Upper lobe of left lung (tissue), 6 donors: ENCODE measurements around the gene EIF5AL1. TPM values are rescaled to one million over a fixed set of nuclear protein-coding genes. Genes with fewer than 3 reads are reported as not detected.

Experiments used
- ATAC-seq, 2 donors: fragments of 200-7000 bp; cut with Tn5 transposase; one replicate each; pipeline ENCODE4 v1.9.1; 2022; ENCODE audit warnings: mild to moderate bottlenecking in 2 of 2, moderate library complexity in 2 of 2; ENCODE audit not compliant: low FRiP score in 2 of 2
- DNase-seq, 2 donors: peaks; one replicate each; pipeline ENCODE4 v3.0.0-alpha.2; 2019 to 2020
- H3K27ac ChIP-seq, 4 donors: fragments of 200-600 bp; sonication (generic); one replicate each; pipeline ENCODE4 v1.5.1; 2016 to 2019
- H3K27me3 ChIP-seq, 4 donors: fragments of 200-600 bp; sonication (generic); one replicate each; pipeline ENCODE4 v1.5.1; 2017 to 2019
- H3K36me3 ChIP-seq, 4 donors: fragments of 200-600 bp; sonication (generic); one replicate each; pipeline ENCODE4 v1.5.1; 2016 to 2019
- H3K4me1 ChIP-seq, 4 donors: fragments of 200-600 bp; sonication (generic); one replicate each; pipeline ENCODE4 v1.5.1; 2018 to 2019
- H3K4me3 ChIP-seq, 4 donors: fragments of 200-600 bp; sonication (generic); one replicate each; pipeline ENCODE4 v1.5.1; 2017 to 2019; ENCODE audit warnings: mild to moderate bottlenecking in 2 of 4, moderate library complexity in 1 of 4
- H3K9me3 ChIP-seq, 4 donors: fragments of 200-600 bp; sonication (generic); one replicate each; pipeline ENCODE4 v1.5.1; 2018 to 2019
- EP300 ChIP-seq, 4 donors: sonication (generic); formaldehyde crosslinking; IDR thresholded peaks; one replicate each; pipeline ENCODE4 v1.5.1; 2017; ENCODE audit warnings: antibody characterized with exemption in 4 of 4, control low read depth in 2 of 4
- POLR2A ChIP-seq, 4 donors: fragments of 450-650 bp; IDR thresholded peaks; one replicate each; pipeline ENCODE4 v1.5.1; 2016 to 2017; ENCODE audit warnings: antibody characterized with exemption in 4 of 4, mild to moderate bottlenecking in 2 of 4
- POLR2AphosphoS5 ChIP-seq, 2 donors: sonication (generic); formaldehyde crosslinking; IDR thresholded peaks; one replicate each; pipeline ENCODE4 v1.5.1; 2017; ENCODE audit warnings: antibody characterized with exemption in 2 of 2
- WGBS, 2 donors: methylation state at CpG; one replicate each; pipeline ENCODE4 v1.1.5; 2017 to 2018; 5-methylcytosine and 5-hydroxymethylcytosine counted together
- total RNA-seq, 6 donors: library from RNA; depleted of rRNA in 4 of 6; stranded (reverse); fragments of >200 nt in 4 of 6; gene quantifications; one replicate each; pipeline versions ENCODE4 v1.1.0 to v1.2.1, GENCODE V29; 2016 to 2021
- TF ChIP-seq, protein P1 (sequence below), 6 experiments: fragments of 450-650 bp in 4 of 6; fragments of 200-600 bp in 2 of 6; sonication (generic) in 2 of 6; IDR thresholded peaks; one replicate each; pipeline ENCODE4 v1.5.1; 2016 to 2019; ENCODE audit warnings: antibody characterized with exemption in 6 of 6
- donor health status: DM: no; HTN: no; CAD: no; lungs with moderate emphysema.
- donor health status: DM: no; HTN: yes; CAD: no; lungs with severe emphysema.

EIF5AL1 gene
- total RNA-seq, 6 donors from 2014 or later = 0.07 to 0.37 (median 0.15) TPM; not detected in 2

DNA sequence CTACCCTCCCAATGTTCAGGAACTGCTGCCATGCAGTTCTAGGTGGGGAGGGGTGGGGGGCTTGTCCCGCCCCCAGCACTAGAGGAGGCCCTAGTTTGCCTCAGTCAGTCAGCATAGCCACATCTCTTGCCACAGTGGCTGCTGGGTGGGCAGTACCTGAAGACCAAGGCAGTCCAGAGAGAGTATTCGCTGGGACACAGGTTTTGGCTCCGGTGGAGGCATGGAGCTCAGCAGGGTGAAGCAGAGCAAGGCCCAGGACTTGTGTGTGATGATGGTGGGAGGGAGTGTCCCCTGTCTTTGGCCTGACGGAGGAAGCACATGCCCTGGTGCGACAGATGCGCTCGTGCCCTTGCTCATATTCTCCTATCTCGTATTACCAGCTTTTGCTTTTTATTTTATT, 42.2 kb upstream of the EIF5AL1 start:
- 91 to 95% methylated on average over 8 of the region's 8 CpGs for WGBS, 2 donors
- DNase-seq (no peak), ATAC-seq (no peak)
- TF ChIP-seq POLR2AphosphoS5 (IDR thresholded peaks at IDR 0.05) = no peak
- no peak for TF ChIP-seq EP300 (IDR thresholded peaks at IDR 0.05)
- TF ChIP-seq POLR2A (IDR thresholded peaks at IDR 0.05) = no peak
- TF ChIP-seq, protein P1, sequence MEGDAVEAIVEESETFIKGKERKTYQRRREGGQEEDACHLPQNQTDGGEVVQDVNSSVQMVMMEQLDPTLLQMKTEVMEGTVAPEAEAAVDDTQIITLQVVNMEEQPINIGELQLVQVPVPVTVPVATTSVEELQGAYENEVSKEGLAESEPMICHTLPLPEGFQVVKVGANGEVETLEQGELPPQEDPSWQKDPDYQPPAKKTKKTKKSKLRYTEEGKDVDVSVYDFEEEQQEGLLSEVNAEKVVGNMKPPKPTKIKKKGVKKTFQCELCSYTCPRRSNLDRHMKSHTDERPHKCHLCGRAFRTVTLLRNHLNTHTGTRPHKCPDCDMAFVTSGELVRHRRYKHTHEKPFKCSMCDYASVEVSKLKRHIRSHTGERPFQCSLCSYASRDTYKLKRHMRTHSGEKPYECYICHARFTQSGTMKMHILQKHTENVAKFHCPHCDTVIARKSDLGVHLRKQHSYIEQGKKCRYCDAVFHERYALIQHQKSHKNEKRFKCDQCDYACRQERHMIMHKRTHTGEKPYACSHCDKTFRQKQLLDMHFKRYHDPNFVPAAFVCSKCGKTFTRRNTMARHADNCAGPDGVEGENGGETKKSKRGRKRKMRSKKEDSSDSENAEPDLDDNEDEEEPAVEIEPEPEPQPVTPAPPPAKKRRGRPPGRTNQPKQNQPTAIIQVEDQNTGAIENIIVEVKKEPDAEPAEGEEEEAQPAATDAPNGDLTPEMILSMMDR (IDR thresholded peaks at IDR 0.05) = no peak
- Histone ChIP-seq H3K4me1 (peaks cover 0 to 10% (median 2%) of the 10 kb centered on the region in 4 donors), H3K4me3 (no peak overlapping the region), H3K9me3 (no peaks in the 10 kb centered on the region), H3K27me3 (no peaks in the 10 kb centered on the region), H3K27ac (no peak overlapping the region), H3K36me3 (no peaks in the 10 kb centered on the region)

GRCh38 chr10:79471776-79472175, 40.6 kb upstream of the EIF5AL1 start:
- WGBS, 2 donors = 96 to 97% methylated on average over 4 of the region's 4 CpGs

DNA sequence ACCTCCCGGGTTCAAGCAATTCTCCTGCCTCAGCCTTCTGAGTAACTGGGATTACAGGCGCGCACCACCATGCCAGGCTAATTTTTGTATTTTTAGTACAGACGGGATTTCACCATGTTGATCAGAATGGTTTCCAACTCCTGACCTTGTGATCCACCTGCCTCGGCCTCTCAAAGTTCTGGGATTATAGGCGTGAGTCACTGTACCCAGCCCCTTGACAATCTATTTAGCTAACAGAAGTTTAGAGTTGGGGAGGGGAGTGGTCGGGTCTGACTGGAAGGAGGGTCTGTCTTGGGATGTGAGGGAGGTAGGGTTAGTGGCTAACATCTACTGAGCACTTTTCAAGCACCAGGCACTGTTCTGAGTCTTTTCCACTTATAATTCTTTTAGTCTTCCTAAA, 39.9 kb upstream of the EIF5AL1 start:
- no peak for DNase-seq
- 92 to 94% methylated on average over 7 of the region's 7 CpGs for WGBS, 2 donors
- no peaks in the 10 kb centered on the region for H3K36me3 ChIP-seq
- no peaks in the 10 kb centered on the region for H3K27me3 ChIP-seq
- H3K4me1 ChIP-seq = peaks cover 0 to 4% (median 1%) of the 10 kb centered on the region in 4 donors
- H3K27ac ChIP-seq = no peak overlapping the region
- TF ChIP-seq, protein P1 (IDR thresholded peaks at IDR 0.05) = no peak
- TF ChIP-seq POLR2AphosphoS5 (IDR thresholded peaks at IDR 0.05) (no peak), POLR2A (IDR thresholded peaks at IDR 0.05) (no peak), EP300 (IDR thresholded peaks at IDR 0.05) (no peak)
- ATAC-seq = no peak
- no peak overlapping the region for H3K4me3 ChIP-seq
- no peaks in the 10 kb centered on the region for H3K9me3 ChIP-seq

More at GRCh38 chr10:79471776-79472175, 40.6 kb upstream of the EIF5AL1 start:
- H3K9me3 ChIP-seq = no peaks in the 10 kb centered on the region
- no peak for DNase-seq
- H3K4me3 ChIP-seq = no peak overlapping the region
- no peaks in the 10 kb centered on the region for H3K36me3 ChIP-seq
- TF ChIP-seq POLR2A (IDR thresholded peaks at IDR 0.05) (no peak), POLR2AphosphoS5 (IDR thresholded peaks at IDR 0.05) (no peak), EP300 (IDR thresholded peaks at IDR 0.05) (no peak)
- TF ChIP-seq, protein P1 (IDR thresholded peaks at IDR 0.05) = no peak
- no peak overlapping the region for H3K27ac ChIP-seq
- H3K4me1 ChIP-seq = peaks cover 0 to 9% (median 2%) of the 10 kb centered on the region in 4 donors
- H3K27me3 ChIP-seq = no peaks in the 10 kb centered on the region
- ATAC-seq = no peak

- no peak overlapping the region for H3K27ac ChIP-seq
- H3K27me3 ChIP-seq = no peaks in the 10 kb centered on the region
- no peak for DNase-seq
- no peak overlapping the region for H3K4me3 ChIP-seq
- peaks cover 0 to 4% (median 0%) of the 10 kb centered on the region in 4 donors for H3K4me1 ChIP-seq
- TF ChIP-seq, protein P1 (IDR thresholded peaks at IDR 0.05) = no peak
- TF ChIP-seq EP300 (IDR thresholded peaks at IDR 0.05) (no peak), POLR2AphosphoS5 (IDR thresholded peaks at IDR 0.05) (no peak), POLR2A (IDR thresholded peaks at IDR 0.05) (no peak)
- WGBS, 2 donors = 52 to 68% methylated on average over 5 of the region's 5 CpGs
- no peaks in the 10 kb centered on the region for H3K36me3 ChIP-seq
- no peaks in the 10 kb centered on the region for H3K9me3 ChIP-seq
- no peak for ATAC-seq
These were observed 39.4 kb upstream of the EIF5AL1 start for GRCh38 chr10:79472951-79473350.

DNA sequence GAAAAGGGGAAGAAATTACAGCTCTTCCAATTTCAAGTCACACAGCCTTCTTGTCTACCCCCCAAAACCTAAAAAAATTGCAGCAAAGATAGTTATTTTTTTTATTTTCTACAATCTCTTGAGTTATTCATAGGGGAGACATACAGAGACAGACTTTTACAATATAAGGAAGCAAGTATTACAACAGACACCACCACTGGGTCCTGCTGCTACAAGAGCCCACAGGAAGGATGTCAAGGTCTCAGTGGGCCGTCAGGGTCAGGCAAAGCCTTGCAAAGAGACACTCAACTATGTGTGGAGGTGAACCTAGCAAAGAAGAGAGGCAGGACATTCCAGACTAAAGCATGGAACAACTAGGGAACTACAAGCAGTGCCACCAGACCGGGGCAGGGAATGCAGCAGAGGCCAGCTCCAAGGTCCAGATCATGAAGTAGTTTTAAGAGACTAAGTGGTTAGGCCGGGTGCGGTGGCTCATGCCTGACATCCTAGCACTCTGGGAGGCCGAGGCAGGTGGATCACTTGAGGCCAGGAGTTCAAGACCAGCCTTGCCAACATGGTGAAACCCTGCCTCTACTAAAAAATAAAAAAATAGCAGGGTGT, 38.7 kb upstream of the EIF5AL1 start:
- 80 to 88% methylated on average over 5 of the region's 5 CpGs for WGBS, 2 donors
- Histone ChIP-seq H3K9me3 (no peaks in the 10 kb centered on the region), H3K4me1 (no peaks in the 10 kb centered on the region), H3K27ac (no peak overlapping the region), H3K4me3 (no peak overlapping the region), H3K36me3 (no peaks in the 10 kb centered on the region), H3K27me3 (no peaks in the 10 kb centered on the region)
- TF ChIP-seq POLR2A (IDR thresholded peaks at IDR 0.05) = no peak
- ATAC-seq = peak in 1 of 2 donors; percentile 28
- DNase-seq = no peak
